HK-2 (cell line): ENCODE measurements around the gene RAMP3.
"Not testable (repeated sequence)": the region's sequence is repeated elsewhere in the genome, so short reads cannot be mapped to it uniquely, and the experiment has no call there.

Source experiments
- DNase-seq: peaks from one replicate; pipeline ENCODE4 v3.0.0-alpha.2; 2018; ENCODE audit not compliant: unreplicated experiment

The RAMP3 gene

DNA sequence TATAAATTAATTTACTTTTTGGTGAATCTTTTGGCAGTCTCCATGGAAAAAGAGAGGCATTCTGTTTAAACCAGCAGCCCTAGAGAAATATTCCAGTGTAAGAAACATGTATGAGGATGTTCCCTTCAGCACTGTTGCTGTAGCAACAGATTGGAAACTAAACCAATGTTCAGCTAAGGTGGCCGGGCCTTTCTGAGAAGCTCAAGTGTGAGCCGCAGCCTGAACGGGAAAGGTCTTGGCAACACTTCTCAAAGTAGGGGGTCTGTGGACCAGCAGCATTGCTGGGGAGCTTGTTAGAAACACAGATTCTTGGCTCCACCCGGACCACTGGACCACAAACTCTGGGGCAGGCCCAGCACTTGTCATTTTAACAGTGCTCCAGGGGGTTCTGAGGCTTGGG, 36.2 kb downstream of the RAMP3 start:
- no peak for DNase-seq

DNA sequence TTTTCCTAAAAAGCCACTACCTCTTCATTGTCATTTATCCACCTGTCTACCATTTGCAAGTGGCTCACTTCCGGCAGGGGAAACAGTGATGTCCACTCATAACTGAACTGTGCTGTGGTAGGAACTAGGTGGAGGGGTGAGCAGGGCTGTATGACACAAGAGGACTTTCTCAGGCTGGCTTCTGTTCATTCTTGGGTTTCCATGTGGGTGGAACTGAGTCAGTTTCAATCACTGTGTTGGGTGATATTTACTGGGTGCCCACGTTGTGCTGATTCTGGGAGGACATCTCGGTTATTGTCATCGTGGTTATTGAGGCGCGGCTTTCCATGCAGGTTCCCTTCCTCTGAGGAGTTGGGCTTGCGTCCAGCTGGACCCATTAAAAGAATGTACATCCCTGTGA, 38.8 kb downstream of the RAMP3 start:
- DNase-seq = no peak

DNA sequence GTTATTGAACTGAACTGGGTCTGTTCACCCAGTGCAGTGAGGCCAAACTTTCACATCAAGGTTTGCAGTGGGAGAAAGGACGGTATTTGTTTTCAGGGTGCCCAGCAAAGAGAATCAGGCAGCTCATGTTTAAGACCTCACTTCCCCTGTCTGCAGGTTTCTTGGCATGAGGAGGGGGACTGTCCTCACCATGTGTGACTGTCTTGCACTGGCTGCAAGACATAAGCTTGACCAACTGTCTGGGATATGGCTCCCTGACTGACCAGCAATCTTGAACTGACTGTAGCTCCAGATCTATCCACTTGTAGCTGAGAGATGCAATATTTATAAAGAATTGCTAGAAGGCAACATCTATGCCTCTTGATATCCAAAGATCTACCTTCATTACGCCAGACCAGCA, 39.9 kb downstream of the RAMP3 start:
- no peak for DNase-seq

DNA sequence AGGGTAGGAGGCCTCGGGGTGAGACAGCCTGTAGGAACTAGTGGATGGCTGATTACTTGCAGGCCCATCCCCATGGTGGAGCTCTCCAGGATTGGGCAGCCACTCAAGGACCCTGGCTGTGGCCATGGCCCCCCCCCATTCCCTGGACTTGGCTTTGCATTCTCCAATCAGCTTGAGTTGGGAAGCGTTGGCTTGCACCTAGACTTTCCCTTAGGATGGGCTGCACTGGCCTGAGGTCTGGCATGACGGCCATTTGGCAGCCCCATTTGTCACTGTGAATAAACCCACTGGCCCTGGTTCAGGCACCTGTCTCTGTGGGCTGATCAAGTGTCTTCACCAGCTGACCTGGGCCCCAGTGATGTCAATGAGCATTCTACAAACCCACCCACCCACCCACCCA, 41.4 kb downstream of the RAMP3 start:
- DNase-seq = no peak

DNA sequence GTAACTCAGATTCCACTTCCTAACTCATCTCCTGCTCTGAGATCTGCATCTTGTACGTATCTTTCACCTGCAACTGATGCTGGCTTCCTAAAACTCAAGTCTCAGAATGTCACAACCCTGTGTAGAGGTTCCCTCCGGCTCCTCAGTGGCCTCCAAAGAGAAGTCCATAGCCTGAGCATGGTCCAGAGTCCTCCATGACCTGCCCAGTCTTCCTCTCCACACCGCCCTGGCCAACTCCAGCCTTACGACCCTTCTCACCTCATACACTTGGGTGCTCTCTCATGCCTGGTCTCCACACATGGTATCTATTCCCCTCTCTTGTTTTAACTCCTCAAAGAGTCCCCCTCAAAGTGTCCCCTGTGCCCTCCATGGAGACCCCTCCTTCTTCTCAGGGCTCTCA, 41.9 kb downstream of the RAMP3 start:
- no peak for DNase-seq

- DNase-seq = no peak
Measured at GRCh38 chr7:45202625-45203024, 45.0 kb downstream of the RAMP3 start.

DNA sequence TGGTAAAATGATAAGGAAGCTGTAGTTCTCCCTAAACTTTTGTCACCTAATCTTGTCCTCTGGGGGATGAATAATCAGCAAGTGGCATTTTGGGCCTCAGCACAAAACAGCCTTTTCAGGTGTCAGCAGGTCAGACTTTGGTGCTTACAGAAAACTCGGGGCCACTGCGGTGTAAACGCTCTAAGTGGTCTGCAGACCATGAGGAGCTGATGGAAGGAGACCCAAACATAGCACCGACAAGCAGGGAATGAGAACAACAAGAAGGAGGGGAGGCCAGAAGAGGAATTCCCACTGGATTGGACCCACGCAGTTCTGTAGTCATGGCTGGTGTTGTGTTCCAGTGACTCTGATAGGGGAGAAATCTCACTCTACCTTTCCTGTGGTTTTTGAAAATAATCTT, 45.4 kb downstream of the RAMP3 start:
- DNase-seq = no peak

DNA sequence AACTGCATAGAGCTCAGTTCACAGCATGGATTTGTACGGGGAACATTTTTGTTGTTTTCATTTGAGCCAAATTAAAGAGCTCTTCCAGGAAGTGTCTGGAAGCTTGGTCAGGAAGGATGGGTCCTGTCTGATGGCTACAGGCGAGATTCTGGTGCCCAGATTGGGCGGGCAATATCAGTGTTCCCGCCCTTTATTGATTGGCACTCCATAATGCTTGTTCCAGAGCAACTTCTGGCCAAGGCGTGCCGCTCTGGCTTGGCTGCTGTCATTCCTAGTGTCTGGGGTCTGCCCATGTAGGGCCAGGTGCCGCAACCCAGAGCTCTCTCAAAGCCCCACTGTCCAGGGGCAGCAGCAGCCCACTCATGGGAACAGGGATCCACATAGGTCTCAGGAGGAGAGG, 45.9 kb downstream of the RAMP3 start:
- DNase-seq = no peak

DNA sequence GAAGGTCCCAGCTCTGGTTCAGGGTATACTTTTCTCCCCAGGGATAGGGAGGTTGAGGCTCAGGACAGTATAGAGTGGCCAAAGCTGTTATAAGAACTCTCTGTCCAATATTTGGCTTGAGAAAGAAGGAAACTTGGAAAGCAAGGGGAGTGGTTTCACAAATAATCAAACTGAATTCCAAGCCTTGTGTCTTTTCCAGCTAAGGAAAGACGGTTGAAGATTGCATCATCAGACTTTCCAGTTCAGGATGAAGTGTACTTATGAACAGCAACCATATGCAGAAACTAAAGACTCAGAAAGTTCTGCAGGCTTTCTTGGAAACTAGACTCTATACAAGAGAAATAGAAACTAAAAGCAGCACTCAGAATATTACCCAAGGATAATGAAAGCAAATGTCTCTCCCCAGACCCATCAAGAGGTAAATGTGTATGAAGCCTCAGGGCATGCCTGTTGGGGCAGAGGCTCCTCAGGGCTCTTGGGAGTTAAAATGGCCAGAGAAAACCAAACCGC, 46.4 kb downstream of the RAMP3 start:
- DNase-seq = no peak

DNA sequence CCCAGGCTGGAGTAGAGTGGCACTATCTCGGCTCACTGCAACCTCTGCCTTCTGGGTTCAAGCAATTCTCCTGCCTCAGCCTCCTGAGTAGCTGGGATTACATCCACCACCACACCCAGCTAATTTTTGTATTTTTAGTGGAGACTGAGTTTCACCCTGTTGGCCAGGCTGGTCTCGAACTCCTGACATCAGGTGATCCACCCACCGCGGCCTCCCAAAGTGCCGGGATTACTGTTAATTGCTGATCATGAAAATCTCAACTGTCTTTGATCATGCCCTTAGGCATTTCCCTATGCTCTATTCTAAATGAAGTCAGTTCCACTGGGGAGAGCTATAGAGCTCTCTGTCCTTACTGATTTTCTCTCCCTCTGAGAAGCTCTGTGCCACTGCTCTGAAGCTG, 48.7 kb downstream of the RAMP3 start:
- DNase-seq = not testable (repeated sequence)

DNA sequence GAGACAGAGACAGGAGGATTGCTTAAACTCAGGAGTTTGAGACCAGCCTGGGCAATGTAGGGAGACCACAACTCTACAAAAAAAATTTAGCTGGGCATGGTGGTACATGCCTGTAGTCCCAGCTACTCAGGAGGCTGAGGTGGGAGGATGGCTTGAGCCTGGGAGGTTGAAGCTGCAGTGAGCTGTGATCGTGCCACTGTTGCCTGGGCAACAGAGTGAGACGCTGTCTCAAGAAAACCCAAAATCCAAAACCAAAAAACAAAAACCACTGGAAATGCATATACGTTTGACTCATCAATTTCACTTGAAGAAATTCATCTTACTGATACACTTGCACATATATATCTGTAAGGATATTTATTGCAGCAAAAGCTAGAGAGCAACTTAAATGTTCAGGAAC, 52.3 kb downstream of the RAMP3 start:
- DNase-seq = not testable (repeated sequence)

GRCh38 chr7:45211066-45211465, 53.5 kb downstream of the RAMP3 start:
- no peak for DNase-seq

DNA sequence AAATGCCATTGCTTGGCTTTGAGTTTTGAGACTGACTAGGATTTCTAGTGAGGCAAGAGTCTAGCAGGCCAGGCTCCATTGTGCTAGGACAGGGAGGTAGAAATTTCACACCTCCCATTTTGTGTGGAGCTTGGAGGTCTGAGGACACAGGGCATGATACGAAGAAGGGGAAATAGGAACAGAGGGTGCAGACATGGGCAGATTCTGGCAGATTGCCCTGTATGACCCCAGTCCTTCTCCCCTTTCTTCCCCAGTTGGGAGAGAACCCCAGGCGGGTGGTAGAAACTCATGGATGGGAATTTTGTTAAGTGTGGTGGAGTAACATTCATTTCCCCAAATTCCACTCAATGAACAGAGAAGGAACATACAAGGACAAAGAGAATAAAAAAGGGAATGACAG, 54.4 kb downstream of the RAMP3 start:
- no peak for DNase-seq

- DNase-seq = no peak
Measured at GRCh38 chr7:45212606-45213005, 55.0 kb downstream of the RAMP3 start.

DNA sequence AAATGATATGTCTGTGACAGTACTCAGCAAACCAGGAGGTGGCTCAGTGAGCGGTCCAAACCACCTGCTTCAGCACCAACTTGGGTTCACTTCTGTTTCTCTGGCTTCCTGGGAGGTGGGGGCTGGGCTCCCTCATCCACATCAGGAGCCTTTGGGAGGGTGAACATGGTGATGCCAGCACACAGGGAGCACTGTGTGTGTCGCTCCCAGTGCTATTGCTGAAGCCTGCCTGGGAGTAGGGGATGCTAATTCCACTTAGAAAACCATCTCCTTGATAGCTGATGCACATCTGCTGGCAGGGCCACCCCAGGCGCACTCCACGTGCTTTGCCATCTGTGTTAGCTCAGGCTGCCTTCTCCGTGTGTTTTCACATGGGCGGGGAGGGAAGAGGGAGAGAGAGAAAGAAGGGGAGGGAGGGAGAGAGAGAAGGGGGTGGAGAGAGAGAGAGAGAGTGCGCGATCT, 58.0 kb downstream of the RAMP3 start:
- no peak for DNase-seq

DNA sequence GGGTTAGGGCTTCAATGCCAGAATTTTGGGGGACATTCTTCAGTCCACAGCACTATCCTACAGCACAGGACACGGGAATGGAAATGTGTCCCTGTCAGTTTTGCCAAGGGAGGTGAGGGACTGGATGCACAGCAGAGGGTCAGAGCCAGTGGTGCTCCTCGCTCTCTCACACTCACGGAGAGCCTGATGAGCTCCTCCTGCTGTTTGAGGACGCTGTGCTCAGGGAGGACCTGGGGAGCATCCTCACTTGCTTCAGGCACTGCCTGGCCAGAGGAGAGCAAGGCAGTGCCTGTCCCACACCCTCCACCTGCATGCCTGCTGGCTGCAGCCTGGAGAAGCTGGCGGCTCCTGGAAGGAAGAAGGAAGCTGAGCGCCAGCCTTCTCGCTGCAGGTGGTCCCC, 58.6 kb downstream of the RAMP3 start:
- no peak for DNase-seq

- DNase-seq = no peak
Measured at GRCh38 chr7:45216622-45217165, 59.1 kb downstream of the RAMP3 start.

DNA sequence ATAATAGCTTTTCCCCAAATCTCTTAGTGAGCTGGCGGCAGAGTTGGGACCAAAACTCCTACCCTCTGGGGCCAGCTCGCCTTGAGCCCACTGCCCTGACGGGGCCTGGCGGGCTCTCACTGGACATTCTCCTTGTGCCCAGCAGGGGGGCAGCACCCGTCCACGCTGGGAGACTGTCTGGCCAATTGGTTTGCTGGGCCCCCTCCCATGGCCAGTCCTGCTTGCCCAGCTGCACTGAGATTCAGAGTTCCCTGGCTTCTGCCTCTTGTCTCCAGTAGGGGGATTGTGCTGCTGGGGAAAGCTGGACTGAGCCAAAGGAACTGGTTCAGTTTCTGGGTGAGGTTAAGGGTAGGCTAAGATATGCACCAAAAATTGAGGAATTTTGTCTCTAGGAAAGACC, 59.8 kb downstream of the RAMP3 start:
- no peak for DNase-seq

- DNase-seq = no peak
Measured at GRCh38 chr7:45219130-45219529, 61.5 kb downstream of the RAMP3 start.

DNA sequence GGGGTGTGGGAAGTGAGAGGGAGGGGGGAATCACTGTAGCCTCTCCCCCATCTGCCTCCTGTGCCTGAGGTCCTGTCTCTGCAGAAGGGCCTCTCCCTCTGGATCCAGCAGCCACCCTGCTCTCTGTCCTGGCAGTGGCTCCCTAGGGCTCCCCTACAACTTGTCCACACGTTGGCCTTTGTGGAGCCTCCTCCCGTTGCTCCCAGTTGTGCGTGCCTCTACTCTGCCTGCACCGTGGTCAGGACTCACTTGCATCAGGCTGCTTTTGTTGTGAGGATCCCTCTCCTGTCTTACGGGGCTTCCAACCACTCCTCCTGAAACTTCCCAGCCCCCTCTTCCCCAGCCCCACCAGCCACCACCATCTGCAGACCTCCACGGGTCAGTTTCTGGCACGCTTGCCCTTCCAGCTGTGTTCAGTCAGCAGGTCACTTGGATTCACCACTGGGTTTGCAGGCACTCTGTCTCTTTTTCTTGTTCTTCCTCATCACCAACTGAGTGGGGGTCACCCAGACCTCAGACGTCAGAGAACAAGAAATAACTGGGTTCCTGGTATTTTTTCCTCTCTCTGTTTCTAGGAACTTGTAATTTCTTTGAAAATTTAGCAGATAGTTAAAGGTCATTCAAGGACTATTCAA, 62.3 kb downstream of the RAMP3 start:
- no peak for DNase-seq

- no peak for DNase-seq
Measured at GRCh38 chr7:45220846-45221618, 63.4 kb downstream of the RAMP3 start.

DNA sequence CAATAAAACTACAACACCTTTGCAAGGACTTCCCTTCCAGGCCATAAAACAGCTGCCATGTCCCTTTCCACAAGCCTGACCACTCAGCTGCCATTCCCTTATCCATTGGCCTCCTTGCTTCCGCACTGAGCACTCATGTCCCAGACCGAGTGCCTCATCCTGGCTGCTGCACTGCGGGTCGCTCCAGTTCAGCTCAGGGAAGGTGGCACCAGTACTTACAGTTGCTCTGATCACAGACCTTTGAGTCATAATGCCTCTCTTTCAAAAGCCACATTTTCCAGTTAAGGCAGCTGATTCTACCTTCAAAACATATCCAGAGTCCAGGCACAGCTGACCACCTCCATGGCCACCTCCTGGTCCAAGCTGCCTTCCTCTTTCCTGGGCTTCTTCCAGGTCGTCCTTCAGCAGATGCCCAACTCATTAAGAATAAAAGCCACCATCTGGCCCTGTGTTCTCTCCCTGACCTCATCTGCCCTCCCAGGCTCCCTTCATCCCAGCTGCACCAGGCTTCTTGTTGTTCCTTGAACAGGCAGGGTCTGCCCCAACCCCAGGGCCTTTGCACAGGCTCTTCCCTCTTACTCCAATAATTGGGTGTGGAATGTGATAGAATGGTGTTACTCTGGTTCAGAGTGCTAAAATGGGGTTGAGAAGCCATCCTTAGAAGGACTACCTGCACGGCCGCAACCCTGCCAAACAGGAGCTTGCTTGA, 64.5 kb downstream of the RAMP3 start:
- DNase-seq = no peak
